GM12872 (cell line): Measurements from ENCODE around the gene INTS7.

Experiments used
- TF ChIP-seq, protein P1 (sequence below): IDR thresholded peaks from 3 replicates; pipeline ENCODE4 v1.5.1; 2011; ENCODE audit warnings: low read depth, mild to moderate bottlenecking, low read length, moderate library complexity; ENCODE audit not compliant: insufficient read depth

Gene INTS7

DNA sequence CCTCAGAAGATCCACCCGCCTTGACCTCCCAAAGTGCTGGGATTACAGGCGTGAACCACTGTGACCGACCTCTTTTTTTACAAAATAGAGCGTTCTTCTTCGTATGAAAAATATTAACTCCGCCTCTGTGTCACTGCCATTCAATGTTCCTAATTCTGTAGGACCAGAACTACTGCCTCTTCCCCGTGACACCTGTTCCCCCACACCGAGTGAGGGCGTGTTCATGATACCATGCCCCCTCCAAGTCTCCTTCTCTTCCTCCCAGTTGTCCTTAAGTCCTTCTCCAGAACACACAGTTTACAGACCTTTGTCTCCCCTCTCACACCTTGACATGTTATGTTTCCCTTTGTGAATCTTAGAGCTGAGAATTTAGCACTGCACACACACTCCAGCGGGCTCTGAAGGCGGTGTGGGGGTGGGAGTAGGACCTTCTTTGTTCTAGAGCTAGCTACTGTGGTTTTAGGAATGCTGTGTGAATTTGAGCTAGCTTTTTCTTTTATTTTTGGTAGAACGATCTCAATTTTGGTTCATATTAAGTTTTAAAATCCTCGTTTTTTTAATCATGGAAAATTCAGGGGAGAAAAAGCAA lies 122.4 kb downstream of the INTS7 start:
- TF ChIP-seq, protein P1, sequence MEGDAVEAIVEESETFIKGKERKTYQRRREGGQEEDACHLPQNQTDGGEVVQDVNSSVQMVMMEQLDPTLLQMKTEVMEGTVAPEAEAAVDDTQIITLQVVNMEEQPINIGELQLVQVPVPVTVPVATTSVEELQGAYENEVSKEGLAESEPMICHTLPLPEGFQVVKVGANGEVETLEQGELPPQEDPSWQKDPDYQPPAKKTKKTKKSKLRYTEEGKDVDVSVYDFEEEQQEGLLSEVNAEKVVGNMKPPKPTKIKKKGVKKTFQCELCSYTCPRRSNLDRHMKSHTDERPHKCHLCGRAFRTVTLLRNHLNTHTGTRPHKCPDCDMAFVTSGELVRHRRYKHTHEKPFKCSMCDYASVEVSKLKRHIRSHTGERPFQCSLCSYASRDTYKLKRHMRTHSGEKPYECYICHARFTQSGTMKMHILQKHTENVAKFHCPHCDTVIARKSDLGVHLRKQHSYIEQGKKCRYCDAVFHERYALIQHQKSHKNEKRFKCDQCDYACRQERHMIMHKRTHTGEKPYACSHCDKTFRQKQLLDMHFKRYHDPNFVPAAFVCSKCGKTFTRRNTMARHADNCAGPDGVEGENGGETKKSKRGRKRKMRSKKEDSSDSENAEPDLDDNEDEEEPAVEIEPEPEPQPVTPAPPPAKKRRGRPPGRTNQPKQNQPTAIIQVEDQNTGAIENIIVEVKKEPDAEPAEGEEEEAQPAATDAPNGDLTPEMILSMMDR, result no peak

DNA sequence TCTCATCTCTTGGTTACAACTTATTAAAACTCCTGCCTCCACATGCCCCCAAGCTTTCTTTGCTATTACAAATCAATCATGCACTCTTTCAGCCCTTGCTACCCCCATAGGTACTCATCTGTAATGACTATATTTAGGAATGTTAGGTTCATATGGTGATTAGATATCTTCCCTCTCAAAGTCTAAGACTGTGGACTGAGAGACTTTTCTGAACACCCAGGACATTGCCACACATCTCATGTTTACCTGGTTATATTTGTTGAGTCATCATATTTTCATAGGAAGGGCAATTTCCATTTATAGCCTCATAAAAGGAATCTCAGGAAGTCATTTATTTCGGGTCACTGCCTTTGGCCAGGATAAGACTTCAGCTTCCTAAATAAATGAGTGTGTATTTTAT lies 123.3 kb downstream of the INTS7 start:
- TF ChIP-seq, protein P1, result no peak

DNA sequence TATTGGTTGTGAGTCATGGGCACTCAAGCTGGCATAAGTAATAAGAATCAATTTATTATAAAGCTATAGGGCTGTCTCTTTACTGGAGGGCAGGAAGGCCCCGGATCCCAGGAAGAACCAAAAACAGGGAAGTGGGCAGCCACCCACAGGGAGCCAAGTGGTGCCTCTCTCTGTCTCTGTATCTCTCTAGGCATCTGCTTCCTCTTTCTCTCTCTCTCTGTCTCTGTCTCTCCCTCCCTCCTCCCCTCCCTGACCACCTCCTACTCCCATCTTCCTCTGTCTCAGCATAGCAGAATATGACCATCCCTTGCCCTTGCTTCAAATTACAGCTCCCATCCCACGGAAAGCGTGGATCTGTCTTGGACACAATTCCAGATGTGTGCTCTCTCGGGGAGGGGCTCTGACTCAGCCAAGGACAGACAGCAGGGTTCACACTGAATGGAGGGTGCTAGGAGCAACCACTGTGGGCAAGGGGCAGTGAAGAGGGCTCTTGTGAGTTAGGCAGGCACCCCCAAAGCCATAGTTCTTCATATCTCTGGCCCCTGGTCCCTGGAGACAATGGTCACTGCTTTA lies 124.4 kb downstream of the INTS7 start:
- TF ChIP-seq, protein P1, result no peak

DNA sequence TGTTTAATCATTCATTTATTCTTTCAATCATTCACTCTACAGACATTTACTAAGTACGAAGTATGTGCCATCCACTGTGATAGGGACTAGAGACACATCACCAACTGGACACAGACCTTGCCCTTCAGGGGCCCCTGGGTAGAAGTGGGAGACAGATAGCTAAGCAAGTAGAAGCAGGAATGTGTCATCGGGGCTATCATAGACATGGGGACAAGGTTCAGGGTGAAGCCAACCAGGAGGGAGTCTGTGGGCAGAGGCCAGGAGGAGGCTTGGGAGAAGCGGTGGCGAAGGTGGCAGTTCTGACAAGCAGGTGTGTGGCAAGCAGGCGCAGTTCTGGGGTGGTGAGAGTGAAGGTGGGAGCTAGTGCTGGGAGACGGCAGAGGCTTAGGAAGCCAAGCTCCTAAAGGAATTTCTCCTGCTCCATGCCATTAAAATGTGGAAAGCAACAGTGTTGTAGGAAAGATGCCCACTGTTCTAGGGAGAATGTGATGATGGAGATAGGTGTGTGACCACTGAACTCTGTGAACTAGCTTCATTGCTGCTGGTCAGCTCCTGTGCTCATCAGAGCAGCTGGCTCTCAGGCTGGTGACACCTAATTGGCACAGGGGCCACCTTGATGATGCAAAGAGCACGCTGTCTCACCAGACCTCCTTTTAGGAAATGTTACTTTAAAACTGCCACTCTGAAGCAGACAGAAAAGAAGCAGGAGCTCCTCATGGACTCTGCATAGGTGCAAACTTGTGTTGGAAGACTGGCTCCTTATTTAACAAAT lies 125.1 kb downstream of the INTS7 start:
- TF ChIP-seq, protein P1, result no peak

DNA sequence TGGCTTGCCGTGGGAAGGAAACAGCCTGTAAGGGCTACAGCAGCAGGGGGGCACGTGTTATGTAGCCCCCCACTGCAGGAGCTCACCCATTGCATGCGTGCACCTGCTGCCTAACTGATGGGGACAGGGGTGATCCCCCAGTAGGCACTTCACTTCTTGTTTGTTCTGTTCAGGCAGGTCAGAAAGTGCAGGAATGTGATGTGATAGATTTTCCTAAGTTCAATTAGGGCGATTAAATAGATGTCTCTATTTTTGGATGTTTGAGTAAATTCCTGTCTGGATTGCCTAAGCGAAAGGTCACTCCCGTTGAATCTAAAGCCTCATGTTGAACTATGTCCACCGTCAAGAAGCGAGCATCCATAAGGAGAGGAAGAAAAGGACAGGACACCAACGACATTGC lies 126.0 kb downstream of the INTS7 start:
- TF ChIP-seq, protein P1, result no peak

DNA sequence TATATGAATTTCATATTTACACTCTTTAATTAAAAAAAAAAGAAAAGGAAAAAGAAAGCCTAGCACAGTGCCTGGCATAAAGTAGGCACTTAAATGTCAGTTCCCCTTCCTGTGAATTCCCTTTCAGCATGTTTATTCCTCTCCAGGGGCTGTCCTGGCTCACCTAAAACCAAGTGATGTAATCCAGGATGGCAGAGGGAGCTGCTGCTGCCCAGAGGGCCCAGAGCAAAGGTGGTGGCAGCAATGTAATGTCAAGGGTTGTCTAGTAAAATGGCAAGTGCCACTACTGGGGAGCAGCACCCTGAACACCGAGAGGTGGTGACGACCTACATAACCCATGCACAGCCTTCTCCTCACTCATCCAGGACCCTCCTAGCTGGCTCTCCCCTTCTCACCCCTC lies 126.4 kb downstream of the INTS7 start:
- TF ChIP-seq, protein P1, result no peak

DNA sequence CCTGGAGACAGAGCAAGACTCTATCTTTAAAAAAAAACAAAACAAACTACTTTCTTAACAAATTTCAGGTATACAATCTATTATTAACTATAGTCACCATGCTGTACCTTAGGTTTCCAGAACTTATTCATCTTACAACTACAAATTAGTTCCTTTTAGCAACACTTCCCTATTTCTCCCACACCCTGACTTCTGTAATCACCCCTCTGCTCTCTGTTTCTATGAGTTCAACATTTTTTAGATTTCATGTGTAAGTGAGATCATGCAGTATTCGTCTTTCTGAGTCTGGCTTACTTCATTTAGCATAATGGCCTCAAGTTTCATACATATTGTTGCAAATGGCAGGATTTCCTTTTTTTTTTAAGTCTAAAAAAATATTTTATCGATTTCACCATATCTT lies 126.9 kb downstream of the INTS7 start:
- TF ChIP-seq, protein P1, result no peak
